ENCODE data around the gene SMPDL3B.

Gene SMPDL3B

GRCh38 chr1:27966402-27967105 lies 31.8 kb downstream of the SMPDL3B start:
- no peak for TF ChIP-seq CTCF (IDR thresholded peaks at IDR 0.05)

DNA sequence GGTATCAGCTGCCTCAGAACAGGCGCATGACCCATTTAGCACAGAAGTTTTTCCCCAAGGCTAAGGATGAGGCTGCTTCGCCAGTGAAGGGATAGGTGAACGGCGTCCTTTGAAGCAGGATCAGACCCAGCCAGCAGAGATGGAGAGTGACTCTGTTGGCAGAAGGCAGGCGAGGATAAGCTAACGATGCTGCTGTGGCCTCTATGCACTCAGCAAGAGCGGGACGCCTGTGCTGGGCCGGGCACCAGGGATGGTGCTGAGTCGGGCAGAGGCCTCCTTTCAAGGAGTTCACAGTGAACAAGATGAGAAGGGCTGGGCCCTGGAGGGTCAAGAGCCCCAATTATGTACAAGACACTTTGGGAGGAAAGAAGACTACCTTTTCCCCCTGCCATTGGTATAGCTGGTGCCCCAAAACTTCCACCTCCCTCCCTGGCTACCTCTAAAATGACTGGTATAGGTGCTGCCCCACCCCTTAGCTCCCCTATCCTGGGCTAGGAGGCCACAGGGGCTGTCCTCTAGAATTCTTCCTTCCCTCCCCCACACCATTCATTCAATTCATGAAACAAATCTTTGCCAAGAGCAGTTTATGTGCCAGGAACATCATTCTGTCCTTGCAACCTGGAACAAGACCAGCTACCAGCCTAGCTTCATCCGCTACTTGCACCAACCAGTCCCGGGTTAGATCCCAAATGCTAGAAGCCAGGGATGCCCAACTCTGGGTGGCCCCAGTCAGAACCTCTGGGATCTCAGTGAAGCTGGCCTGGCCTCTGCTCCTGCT lies 32.5 kb downstream of the SMPDL3B start:
- TF ChIP-seq CTCF (IDR thresholded peaks at IDR 0.05): no peak

GRCh38 chr1:27967884-27968466 lies 33.2 kb downstream of the SMPDL3B start:
- no peak for TF ChIP-seq CTCF (IDR thresholded peaks at IDR 0.05)

GRCh38 chr1:27968692-27969091 lies 33.9 kb downstream of the SMPDL3B start:
- TF ChIP-seq CTCF (IDR thresholded peaks at IDR 0.05): no peak

DNA sequence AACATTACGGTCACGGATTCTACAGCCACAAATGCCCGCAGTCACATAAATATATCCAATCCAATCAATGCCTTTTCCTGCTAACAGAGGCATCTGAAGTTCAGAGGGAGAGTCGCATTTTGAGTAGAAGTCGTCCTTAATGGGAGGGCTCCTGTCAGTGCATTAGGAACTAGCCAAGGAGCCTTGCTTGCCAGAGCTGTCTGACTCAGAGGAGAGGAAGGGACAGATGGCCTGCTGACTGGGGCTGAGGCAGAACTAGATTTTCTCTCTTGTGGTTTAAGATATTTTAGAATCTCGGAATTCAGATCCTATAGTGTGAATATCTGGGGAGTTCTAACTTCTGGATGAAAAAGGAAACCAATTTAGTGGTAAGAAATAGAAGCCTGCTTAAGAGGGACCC lies 35.6 kb downstream of the SMPDL3B start:
- TF ChIP-seq CTCF (IDR thresholded peaks at IDR 0.05): no peak

- no peak for TF ChIP-seq CTCF (IDR thresholded peaks at IDR 0.05)
These were observed 36.9 kb downstream of the SMPDL3B start for GRCh38 chr1:27971674-27972073.

DNA sequence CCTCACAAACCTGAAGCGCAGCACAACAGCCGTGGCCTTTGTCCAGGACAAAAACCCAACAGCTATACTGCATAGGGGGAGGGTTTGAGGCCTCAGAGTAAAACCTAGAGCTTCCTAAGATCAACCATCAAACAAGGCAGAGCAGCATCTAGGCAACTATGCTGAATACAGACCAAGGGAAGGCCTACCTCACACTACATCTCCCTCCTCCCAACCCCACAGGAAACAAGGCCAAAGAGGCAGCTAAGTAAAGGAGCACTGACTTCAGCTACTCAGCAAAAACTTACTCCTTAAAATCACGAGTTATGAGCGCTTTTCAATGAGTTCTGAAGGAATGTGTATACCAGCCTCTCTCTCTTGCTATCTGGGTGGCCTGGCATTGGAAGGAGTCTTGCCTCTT lies 37.3 kb downstream of the SMPDL3B start:
- no peak for TF ChIP-seq CTCF (IDR thresholded peaks at IDR 0.05)

All from LNCAP (cell line).